Glutamatergic neuron (in vitro differentiated cells): ENCODE measurements around the gene NPR2. TPM values are rescaled to one million over a fixed set of nuclear protein-coding genes. Genes with fewer than 3 reads are reported as not detected.

Experiments used
- DNase-seq: peaks from one replicate; pipeline ENCODE4 v3.0.0; 2022
- H3K27ac Mint-ChIP-seq: one replicate; pipeline ENCODE4 v1.8.0; 2020; ENCODE audit warnings: mild to moderate bottlenecking, mixed read lengths, inconsistent platforms; ENCODE audit not compliant: unreplicated experiment
- H3K27me3 Mint-ChIP-seq: one replicate; pipeline ENCODE4 v1.8.0; 2020; ENCODE audit warnings: mild to moderate bottlenecking, moderate library complexity, mixed read lengths, inconsistent platforms; ENCODE audit not compliant: unreplicated experiment
- H3K36me3 Mint-ChIP-seq: one replicate; pipeline ENCODE4 v1.8.0; 2020; ENCODE audit warnings: mild to moderate bottlenecking, mixed read lengths, inconsistent platforms; ENCODE audit not compliant: unreplicated experiment
- H3K4me1 Mint-ChIP-seq: one replicate; pipeline ENCODE4 v1.8.0; 2020; ENCODE audit warnings: mild to moderate bottlenecking, low read depth, mixed read lengths, inconsistent platforms; ENCODE audit not compliant: unreplicated experiment
- H3K4me3 Mint-ChIP-seq: one replicate; pipeline ENCODE4 v1.8.0; 2020; ENCODE audit warnings: mild to moderate bottlenecking, mixed read lengths, inconsistent platforms; ENCODE audit not compliant: unreplicated experiment
- H3K9me3 Mint-ChIP-seq: one replicate; pipeline ENCODE4 v1.8.0; 2020; ENCODE audit warnings: mild to moderate bottlenecking, moderate library complexity, mixed read lengths, inconsistent platforms; ENCODE audit not compliant: unreplicated experiment
- CTCF ChIP-seq: fragments of 200-600 bp; sonication (generic); IDR thresholded peaks from one replicate; pipeline ENCODE4 v1.5.0; 2021; ENCODE audit not compliant: partially characterized antibody, unreplicated experiment
- total RNA-seq: library from RNA; stranded (reverse); fragmentation: NEBNext Ultra II Directional; extraction: Animal tissue kit (Norgen Biotek cat#: 25700); gene quantifications from one replicate; pipeline ENCODE4 v1.2.1, GENCODE V29; 2021; ENCODE audit not compliant: unreplicated experiment

Gene NPR2
- total RNA-seq, 1 donor from 2014 or later: 357 TPM

DNA sequence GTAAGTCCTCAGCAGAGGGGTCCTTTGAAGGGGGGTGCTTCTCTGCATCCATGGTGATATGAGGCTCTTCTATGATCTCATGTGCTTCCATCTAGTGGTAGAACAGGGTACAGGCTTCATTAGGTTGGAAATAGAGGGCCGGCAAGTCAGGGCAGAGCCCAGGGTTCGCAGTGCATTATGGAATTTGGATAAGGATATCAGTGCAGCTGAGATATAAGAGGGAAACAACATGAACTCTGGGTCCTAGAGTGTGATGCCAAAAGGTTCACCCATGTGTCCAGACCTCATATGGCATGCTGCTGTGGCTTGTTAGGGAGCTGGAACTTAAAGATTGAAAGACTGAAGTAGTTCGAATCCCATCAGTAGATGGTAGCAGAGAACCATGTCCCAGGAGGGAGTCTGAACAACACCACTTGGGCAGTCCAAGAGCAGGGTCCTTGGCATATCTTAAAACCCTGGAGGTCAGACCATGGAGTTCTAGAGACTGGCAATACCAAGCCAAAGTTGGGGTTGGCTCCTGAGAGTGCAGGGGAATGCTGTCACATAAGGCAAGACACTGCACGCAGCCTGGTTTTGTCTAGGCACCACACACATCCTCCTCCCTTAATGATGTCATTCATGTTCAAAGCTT is 34.8 kb downstream of the NPR2 start:
- peaks cover 5% of the 10 kb centered on the region for H3K36me3 Mint-ChIP-seq
- no peak for DNase-seq
- peaks cover 32% of the 10 kb centered on the region for H3K4me1 Mint-ChIP-seq
- peaks cover 10% of the 10 kb centered on the region for H3K9me3 Mint-ChIP-seq
- H3K4me3 Mint-ChIP-seq: no peak overlapping the region
- peak; percentile 66 for TF ChIP-seq CTCF
- H3K27me3 Mint-ChIP-seq: peaks cover 6% of the 10 kb centered on the region
- no peak overlapping the region for H3K27ac Mint-ChIP-seq

GRCh38 chr9:35827486-35827885 is 36.1 kb downstream of the NPR2 start:
- Mint-ChIP-seq H3K4me3 (no peak overlapping the region), H3K9me3 (peaks cover 11% of the 10 kb centered on the region), H3K27ac (peak overlapping the region; percentile 21), H3K4me1 (peaks cover 32% of the 10 kb centered on the region), H3K27me3 (peaks cover 9% of the 10 kb centered on the region), H3K36me3 (peaks cover 4% of the 10 kb centered on the region)
- DNase-seq: no peak
- TF ChIP-seq CTCF: no peak

GRCh38 chr9:35828716-35829083 is 37.3 kb downstream of the NPR2 start, which contains the start of gene FAM221B:
TSS of gene FAM221B (minus strand) at chr9:35828732. CDS start at chr9:35826161, 2,571 bp downstream.
- TF ChIP-seq CTCF: no peak
- Mint-ChIP-seq H3K27ac (peak within 1 kb of the TSS; percentile 91), H3K36me3 (no peaks in the 10 kb centered on the region), H3K4me3 (peak within 1 kb of the TSS; percentile 97), H3K27me3 (peaks cover 7% of the 10 kb centered on the region), H3K9me3 (peaks cover 11% of the 10 kb centered on the region), H3K4me1 (peaks cover 34% of the 10 kb centered on the region)
- DNase-seq: peak; percentile 35

DNA sequence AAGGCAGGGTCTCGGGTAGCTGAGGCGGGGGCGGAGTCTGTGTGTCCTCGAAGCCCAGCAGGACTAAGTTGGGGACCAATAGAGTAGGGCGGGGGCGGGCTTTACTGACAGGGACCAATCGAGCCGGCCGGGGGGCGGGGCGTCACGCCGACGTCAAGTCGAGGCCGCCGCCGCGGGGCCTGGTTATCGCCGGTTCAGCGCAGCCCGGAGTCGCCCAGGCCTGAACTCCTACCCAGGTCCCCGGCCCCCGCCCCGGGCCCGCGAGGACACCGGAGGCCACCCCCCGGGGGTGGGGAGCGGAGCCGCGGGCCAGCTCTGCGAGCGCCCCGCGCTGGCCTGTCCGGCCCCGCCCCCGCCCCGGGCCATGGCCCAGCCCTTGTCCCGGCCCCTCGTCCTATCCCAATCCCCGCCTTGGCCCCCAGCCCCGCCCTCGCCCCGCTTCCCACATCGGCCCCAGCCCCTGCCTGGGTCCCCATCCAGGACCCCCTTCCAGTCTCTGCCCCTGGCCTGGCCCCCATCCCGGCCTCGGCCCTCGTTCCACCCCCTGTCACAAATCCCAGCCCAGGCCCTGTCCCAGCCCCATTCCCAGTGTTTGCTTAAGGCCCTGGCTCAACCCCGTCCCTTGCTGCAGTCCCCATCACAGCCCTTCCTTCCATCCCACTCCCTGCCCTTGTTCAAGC is 37.8 kb downstream of the NPR2 start, which contains the start of gene TMEM8B:
Gene TMEM8B, plus strand, starts transcription at position 145 of the 680 bp plus-strand sequence. Its CDS starts 220 bp downstream, at position 365.
- Mint-ChIP-seq H3K36me3 (no peaks in the 10 kb centered on the region), H3K27me3 (peaks cover 7% of the 10 kb centered on the region), H3K9me3 (peaks cover 11% of the 10 kb centered on the region), H3K4me1 (peaks cover 38% of the 10 kb centered on the region), H3K4me3 (peak within 1 kb of the TSS; percentile 97), H3K27ac (peak within 1 kb of the TSS; percentile 91)
- DNase-seq: peak; percentile 98
- no peak for TF ChIP-seq CTCF

GRCh38 chr9:35829764-35830096 is 38.3 kb downstream of the NPR2 start:
- Mint-ChIP-seq H3K9me3 (peaks cover 14% of the 10 kb centered on the region), H3K27me3 (peaks cover 10% of the 10 kb centered on the region), H3K4me1 (peaks cover 43% of the 10 kb centered on the region), H3K4me3 (peak overlapping the region; percentile 93), H3K36me3 (peaks cover 5% of the 10 kb centered on the region), H3K27ac (peak overlapping the region; percentile 89)
- DNase-seq: no peak
- no peak for TF ChIP-seq CTCF
